Transverse colon (tissue), 3 donors: ENCODE measurements around the gene ZNF423.

Source experiments
- EP300 ChIP-seq: sonication (generic); formaldehyde crosslinking; IDR thresholded peaks from one replicate; pipeline ENCODE4 v1.6.1; 2017; ENCODE audit warnings: antibody characterized with exemption, low read depth
- POLR2AphosphoS5 ChIP-seq, 3 donors: sonication (generic); formaldehyde crosslinking; IDR thresholded peaks; one replicate each; pipeline ENCODE4 v1.6.1; 2016; ENCODE audit warnings: antibody characterized with exemption in 3 of 3

DNA sequence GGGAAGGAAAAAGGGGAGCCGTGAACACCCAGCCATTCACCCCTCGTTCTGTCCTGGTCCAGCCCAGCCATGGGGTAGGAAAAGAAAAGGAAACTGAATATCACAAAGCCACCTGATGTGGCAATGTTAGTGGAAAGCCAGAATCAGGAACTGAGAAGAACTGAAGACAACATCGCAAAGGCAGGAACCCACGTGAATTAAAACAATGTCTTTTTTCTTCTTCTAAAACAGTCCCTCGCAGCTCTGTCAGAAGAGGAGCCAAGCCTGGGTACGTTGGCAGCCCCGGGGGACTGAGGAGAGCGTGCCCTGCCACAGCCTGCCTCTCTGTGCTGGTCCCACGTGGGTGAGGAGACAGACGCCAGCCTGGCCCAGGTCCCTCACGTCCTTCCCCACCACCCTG is 55.0 kb downstream of the ZNF423 start:
- no peak for TF ChIP-seq POLR2AphosphoS5 (IDR thresholded peaks at IDR 0.05)
- no peak for TF ChIP-seq EP300
